ENCODE results near the gene APCDD1L.

- TF ChIP-seq REST (IDR thresholded peaks at IDR 0.05) = no peak
- no peak for TF ChIP-seq CTCF (IDR thresholded peaks at IDR 0.05; ENCODE audit: low read depth, low read length, missing input control)
- no peak for TF ChIP-seq MAX (IDR thresholded peaks at IDR 0.05)
- TF ChIP-seq SP1 (IDR thresholded peaks at IDR 0.05) = no peak
- TF ChIP-seq GABPA (IDR thresholded peaks at IDR 0.05 in 1 of 2, conservative IDR thresholded peaks at IDR 0.05 in 1 of 2) = no peak
- no peak for TF ChIP-seq ZBTB33 (IDR thresholded peaks at IDR 0.05)
- TF ChIP-seq JUND (IDR thresholded peaks at IDR 0.05) = no peak
- no peak for TF ChIP-seq RAD21 (IDR thresholded peaks at IDR 0.05)
- no peak for TF ChIP-seq EGR1 (IDR thresholded peaks at IDR 0.05; ENCODE audit: low read depth in 2 of 2)
- no peak for TF ChIP-seq HNF4G (IDR thresholded peaks at IDR 0.05)
- no peak for TF ChIP-seq TAF1 (conservative IDR thresholded peaks at IDR 0.05)
- TF ChIP-seq YY1 (IDR thresholded peaks at IDR 0.05) = no peak
- no peak for TF ChIP-seq ATF3 (IDR thresholded peaks at IDR 0.05)
Observed at GRCh38 chr20:58559368-58559729, 44.1 kb upstream of the APCDD1L start.
